Stimulated activated CD4-positive, alpha-beta T cell treated with anti-CD3 and anti-CD28 coated beads, Interleukin-12 subunit alpha, Interleukin-12 subunit beta, amount 100 ng/mL, for 24 hours (primary cell): ENCODE results near the gene EPYC.
"Not testable (repeated sequence)": the region's sequence is repeated elsewhere in the genome, so short reads cannot be mapped to it uniquely, and the experiment has no call there.

Experiments used
- DNase-seq, 2 experiments: peaks; one replicate each; pipeline ENCODE4 v3.0.0-alpha.2; 2020; ENCODE audit warnings: low read depth in 2 of 2

Gene EPYC

GRCh38 chr12:90990611-90991010, 14.2 kb downstream of the EPYC start:
- no peak for DNase-seq

DNA sequence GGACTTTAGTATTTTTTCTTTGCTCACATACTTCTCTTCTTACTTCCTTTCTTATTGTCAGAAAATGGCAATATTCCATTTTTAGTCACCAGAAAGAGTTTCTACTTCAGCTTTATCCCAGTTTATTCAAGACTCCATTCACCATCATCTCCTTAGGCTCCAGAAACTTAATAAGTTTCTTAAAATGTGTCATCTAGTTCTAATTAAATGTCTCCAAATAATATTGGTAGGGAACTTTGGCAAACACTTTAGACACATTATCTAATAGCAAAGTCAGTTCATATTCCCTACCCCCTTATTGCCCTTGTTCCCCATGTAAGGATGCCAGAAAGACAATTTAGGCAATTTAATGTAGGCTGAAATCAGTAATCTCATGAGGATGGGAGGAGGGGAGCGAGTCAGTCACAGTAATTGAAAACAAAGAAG, 15.1 kb downstream of the EPYC start:
- DNase-seq, result no peak

GRCh38 chr12:90987520-90987919, 17.3 kb downstream of the EPYC start:
- no peak for DNase-seq

DNA sequence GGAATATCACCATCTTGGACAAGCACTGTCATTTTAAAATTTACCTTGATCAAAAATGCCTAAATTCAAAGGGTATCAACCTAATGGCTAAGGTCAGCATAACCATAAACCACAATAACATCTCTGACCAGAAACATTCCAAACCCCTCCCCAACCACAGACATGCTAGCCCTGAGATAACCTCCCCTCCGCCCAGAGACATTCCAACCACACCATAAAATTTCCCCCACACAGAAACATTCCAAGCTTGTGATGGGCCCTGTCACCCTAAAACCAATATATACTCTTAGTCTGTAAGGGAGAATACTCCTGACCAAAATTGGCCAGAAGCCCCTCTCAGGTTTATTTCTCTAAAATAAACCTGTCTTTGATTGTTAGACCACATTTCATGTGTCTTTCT, 17.7 kb downstream of the EPYC start:
- DNase-seq, result no peak

DNA sequence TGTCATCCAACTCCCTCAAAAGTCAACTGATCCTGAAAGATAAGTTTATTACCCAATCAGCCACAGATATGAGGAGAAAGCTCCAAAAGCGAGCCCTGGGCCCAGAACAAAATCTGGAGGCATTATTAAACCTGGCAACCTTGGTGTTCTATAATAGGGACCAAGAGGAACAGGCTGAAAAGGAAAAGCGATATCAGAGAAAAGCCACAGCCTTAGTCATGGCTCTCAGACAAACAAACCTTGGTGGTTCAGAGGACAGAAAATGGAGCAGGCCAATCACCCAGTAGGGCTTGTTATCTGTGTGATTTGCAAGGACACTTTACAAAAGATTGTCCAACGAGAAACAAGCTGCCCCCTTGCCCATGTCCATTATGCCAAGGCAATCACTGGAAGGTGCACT, 19.4 kb downstream of the EPYC start:
- not testable (repeated sequence) for DNase-seq

DNA sequence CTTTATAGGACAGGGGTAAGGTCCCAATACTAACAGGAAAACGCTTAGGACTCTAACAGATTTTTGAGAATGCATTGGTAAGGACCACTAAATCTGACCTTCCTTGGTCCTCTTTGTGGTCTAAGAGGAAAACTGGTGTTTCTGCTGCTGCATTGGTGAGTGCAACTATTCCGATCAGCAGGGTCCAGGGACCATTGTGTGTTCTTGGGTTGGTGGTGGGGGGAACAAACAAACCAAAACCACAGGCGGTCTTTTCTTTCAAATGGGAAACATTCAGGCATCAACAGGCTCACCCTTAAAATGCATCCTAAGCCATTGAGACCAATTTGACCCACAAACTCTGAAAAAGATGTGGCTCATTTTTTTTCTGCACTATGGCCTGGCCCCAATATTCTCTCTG, 20.7 kb downstream of the EPYC start:
- no peak for DNase-seq

DNA sequence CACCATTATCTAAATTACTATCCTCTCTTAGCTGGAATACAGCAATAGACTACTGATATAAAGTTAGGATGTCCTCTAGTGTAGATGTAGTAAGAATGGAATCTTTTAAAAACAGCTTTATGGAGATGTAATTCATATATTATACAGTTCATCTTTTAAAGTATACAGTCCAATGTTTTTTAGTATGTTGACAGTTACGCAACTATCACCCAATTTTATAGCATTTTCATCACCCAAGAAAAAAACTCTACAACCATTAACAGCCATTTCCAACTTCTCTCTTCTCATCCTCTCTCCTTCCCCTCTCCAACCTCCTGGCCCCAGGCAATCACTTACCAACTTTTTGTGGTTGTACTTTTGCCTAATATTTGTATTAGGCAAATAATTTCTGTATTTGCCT, 22.6 kb downstream of the EPYC start:
- no peak for DNase-seq

- no peak for DNase-seq
Observed at GRCh38 chr12:90979951-90980350, 24.8 kb downstream of the EPYC start.

GRCh38 chr12:90979019-90979418, 25.8 kb downstream of the EPYC start:
- no peak for DNase-seq

GRCh38 chr12:90978117-90978770, 26.5 kb downstream of the EPYC start:
- no peak for DNase-seq

DNA sequence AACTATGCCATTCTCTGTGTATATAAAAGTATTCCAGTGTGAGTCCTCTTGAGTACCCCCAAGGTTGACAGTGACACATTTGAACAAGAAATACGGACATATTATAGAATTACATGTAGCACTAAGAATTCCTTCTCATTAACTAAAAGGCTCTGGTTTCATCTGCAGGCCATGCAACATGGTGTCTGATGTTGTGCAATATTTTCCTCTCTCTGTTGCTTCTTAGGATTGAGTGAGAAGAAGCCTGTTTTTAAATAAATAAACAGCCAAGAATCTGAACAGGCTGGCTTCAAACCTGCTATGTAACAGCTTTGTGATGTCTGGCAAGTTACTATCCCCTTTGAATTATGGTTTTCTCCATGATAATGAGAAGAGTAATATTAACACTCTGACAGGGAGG, 27.5 kb downstream of the EPYC start:
- no peak for DNase-seq

GRCh38 chr12:90974286-90974685, 30.5 kb downstream of the EPYC start:
- no peak for DNase-seq

GRCh38 chr12:90972226-90972625, 32.5 kb downstream of the EPYC start:
- DNase-seq, result no peak

DNA sequence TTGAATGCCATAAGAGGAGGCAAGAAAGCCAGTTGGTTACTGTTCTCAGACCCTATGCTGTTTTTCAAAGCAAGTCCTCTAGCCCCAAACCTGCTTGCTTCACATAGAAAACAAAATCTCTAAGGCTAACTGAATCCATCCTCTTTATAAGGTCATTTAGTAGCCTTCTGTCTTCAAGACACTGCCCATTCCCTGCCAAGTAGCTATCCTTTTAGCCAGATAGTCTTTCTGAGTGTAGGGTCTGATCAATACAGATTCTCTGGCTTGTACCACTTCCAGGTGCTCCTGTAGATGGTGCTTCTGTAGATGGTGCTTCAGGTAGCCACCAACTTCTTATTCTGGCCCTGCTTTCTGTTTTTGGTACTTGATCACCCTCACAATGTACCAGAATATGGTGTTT, 33.9 kb downstream of the EPYC start:
- DNase-seq, result no peak

GRCh38 chr12:90970471-90970870, 34.3 kb downstream of the EPYC start:
- DNase-seq, result no peak

- no peak for DNase-seq
Observed at GRCh38 chr12:90969851-90970250, 34.9 kb downstream of the EPYC start.

DNA sequence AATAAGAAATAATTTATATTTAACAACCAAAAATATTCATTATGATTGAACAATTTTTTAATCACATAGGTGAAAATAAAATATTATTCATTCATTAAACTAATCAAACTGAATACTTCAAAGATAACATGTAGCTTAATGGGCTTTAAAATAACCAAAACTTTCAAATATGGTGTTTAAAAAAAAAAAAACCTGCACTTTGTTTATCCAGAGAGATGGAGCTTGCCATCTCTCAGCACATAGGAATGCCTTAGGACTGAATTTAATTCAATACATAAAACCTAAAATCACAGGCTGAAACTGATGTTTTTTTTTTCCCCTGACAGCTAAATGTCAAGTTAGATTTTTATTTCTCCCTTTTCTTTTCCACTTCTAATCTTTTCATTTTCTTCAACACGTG, 35.4 kb downstream of the EPYC start:
- DNase-seq, result no peak

- DNase-seq, result no peak
Observed at GRCh38 chr12:90965204-90965603, 39.6 kb downstream of the EPYC start.

DNA sequence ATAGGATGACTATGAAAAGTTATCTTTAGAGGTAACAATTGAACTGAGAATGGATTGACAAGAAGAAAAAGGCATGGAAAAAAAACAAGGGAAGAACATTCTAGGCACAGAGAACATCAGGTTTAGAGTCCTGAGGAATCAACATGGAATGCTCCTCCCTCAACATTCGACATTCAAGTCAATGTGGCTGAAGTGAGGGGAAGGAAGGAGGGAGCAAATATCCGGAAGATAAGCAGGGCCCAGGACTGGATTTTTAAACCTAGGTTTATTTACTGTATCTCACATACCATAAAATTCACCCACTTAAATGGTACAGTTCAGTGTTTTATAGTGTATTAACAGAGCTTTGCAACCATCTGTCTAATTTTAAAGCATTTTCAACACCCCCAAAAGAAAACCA, 40.2 kb downstream of the EPYC start:
- no peak for DNase-seq

DNA sequence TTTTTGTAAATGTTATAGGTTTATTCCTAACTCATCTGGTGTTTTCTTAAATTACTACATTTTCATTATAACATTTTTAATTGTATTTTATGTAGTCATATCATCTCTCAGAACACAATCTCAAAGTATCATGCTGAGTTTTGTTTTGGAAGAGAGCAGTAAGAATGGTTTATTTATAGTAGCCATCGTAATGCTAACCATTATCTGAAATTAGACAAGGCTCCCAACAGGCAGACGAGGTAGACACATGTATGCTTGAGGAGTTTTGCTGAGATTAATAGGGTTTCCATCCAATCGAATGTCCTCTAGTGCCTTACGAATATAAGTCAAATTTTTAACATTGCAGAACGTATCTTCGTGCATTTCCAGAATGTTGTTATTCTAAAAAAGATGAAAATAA, 40.8 kb downstream of the EPYC start:
- no peak for DNase-seq

- DNase-seq, result no peak
Observed at GRCh38 chr12:90961154-90961553, 43.6 kb downstream of the EPYC start.

GRCh38 chr12:90959538-90960139, 45.1 kb downstream of the EPYC start:
- no peak for DNase-seq

DNA sequence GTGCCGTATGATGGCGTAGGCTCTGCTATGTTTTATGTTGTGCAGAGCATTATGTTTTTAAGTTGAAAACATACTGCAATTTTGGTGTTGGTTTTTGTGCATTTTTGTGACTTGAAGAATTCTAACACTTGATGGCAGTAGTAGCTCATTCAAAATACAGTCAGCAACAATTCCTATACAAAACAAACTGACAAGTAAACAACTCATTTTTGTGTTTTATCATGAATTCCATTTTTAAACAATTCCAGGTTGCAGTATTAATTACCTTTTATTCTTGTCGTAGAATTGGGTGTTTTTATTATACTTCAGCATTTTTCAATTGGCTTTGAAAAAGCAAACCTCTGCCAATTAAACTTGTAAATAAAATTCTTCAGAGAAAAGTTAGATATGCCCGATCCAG, 45.7 kb downstream of the EPYC start:
- DNase-seq, result no peak

- DNase-seq, result no peak
Observed at GRCh38 chr12:90958347-90958746, 46.4 kb downstream of the EPYC start.
